Right cardiac atrium (tissue), 5 donors: ENCODE measurements around the gene KNSTRN. TPM values are rescaled to one million over a fixed set of nuclear protein-coding genes. Genes with fewer than 3 reads are reported as not detected.
A peak's percentile ranks its signal among the peaks of the same experiment; 100 is the strongest.

ENCODE experiments used
- ATAC-seq, 2 donors: fragments of 200-7000 bp; cut with Tn5 transposase; one replicate each; pipeline versions ENCODE4 v1.8.0 to v1.9.1; 2020; ENCODE audit warnings: moderate library complexity in 2 of 2, mild to moderate bottlenecking in 1 of 2
- DNase-seq, 3 donors: peaks; one replicate each; pipeline ENCODE4 v3.0.0-alpha.2; 2020
- H3K27ac ChIP-seq: one replicate; pipeline ENCODE4 v1.5.1; 2013; ENCODE audit warnings: mild to moderate bottlenecking, low read length, control low read depth, moderate library complexity
- H3K27me3 ChIP-seq: one replicate; pipeline ENCODE4 v1.6.1; 2013; ENCODE audit not compliant: control insufficient read depth, insufficient read depth
- H3K4me1 ChIP-seq: one replicate; pipeline ENCODE4 v1.6.1; 2013; ENCODE audit warnings: low read length; ENCODE audit not compliant: control insufficient read depth, insufficient read depth
- H3K4me3 ChIP-seq: one replicate; pipeline ENCODE4 v1.5.1; 2013; ENCODE audit warnings: low read length, control low read depth
- H3K9me3 ChIP-seq: one replicate; pipeline ENCODE4 v1.6.1; 2013; ENCODE audit warnings: low read length; ENCODE audit not compliant: control insufficient read depth
- WGBS: extraction: QIAGEN DNeasy Blood & Tissue Kit; methylation state at CpG from one replicate; pipeline ENCODE4 v1.1.7; 2013; 5-methylcytosine and 5-hydroxymethylcytosine counted together
- intact Hi-C, 4 donors: fragments of 100-400 bp; cut with DNase I; formaldehyde crosslinking; loops; one replicate each; pipeline versions ENCODE4 v1.11.0 to v1.14.0; 2022 to 2023
- long read RNA-seq, 4 donors: library from polyadenylated mRNA; unstranded; transcript quantifications; one replicate each; pipeline ENCODE4 v2.0.0, GENCODE V29; 2020 to 2021
- polyA plus RNA-seq: library from polyadenylated mRNA; stranded (reverse); fragments of 200-250 nt; gene quantifications from one replicate; pipeline ENCODE4 v1.2.3, GENCODE V29; 2013
- total RNA-seq, 4 donors: library from RNA; stranded (reverse); fragmentation: NEBNext Ultra II Directional; extraction: Animal tissue kit (Norgen Biotek cat#: 25700); gene quantifications; one replicate each; pipeline ENCODE4 v1.2.1, GENCODE V29; 2021
- donor health status: healthy with polysubstance abuse.
- donor health status: DM: no; HTN: yes; CAD: no.
- donor health status: DM: no; HTN: no; CAD: no.
- donor health status: DM: no; HTN: yes; CAD: no; lungs with severe emphysema.
- donor health status: DM: yes; HTN: yes; CAD: no.

Gene KNSTRN
- total RNA-seq = 1 to 10 TPM; 8.9 to 10.0 (median 9.3) TPM
- 9.4 TPM for polyA plus RNA-seq
- long read RNA-seq, donor 1, transcript KNSTRN-201 (9 exons, 1,714 nt) = major isoform, 9 of 10 reads
- long read RNA-seq, donor 1, partial matches to known transcripts = 0 of 10 reads
- long read RNA-seq, donor 1, other reads (novel, unspliced or antisense) = 1 of 10 reads
- long read RNA-seq, donor 2, partial matches to known transcripts = 1 of 3 reads
- long read RNA-seq, donor 2, other reads (novel, unspliced or antisense) = 0 of 3 reads
- long read RNA-seq, donor 3, transcript KNSTRN-201 (9 exons, 1,714 nt) = major isoform, 14 of 14 reads
- long read RNA-seq, donor 3, partial matches to known transcripts = 0 of 14 reads
- long read RNA-seq, donor 3, other reads (novel, unspliced or antisense) = 0 of 14 reads
- long read RNA-seq, donor 4, partial matches to known transcripts = 0 of 3 reads
- long read RNA-seq, donor 4, other reads (novel, unspliced or antisense) = 0 of 3 reads

- Histone ChIP-seq H3K9me3 (no peaks in the 10 kb centered on the region), H3K4me1 (no peaks in the 10 kb centered on the region), H3K27me3 (no peaks in the 10 kb centered on the region), H3K4me3 (peak within 1 kb of the TSS; percentile 78), H3K27ac (no peak within 1 kb of the TSS)
- WGBS = 3% methylated on average over 57 of the region's 57 CpGs
- DNase-seq (peak; percentile 92 to 97 (median 95)), ATAC-seq (peak; percentile 97 to 98)
- intact Hi-C loops = no loop called here
Observed at GRCh38 chr15:40382580-40383456, at the start of gene KNSTRN. Gene KNSTRN (plus strand): TSS chr15:40382721. CDS start chr15:40382836, 115 bp downstream.

GRCh38 chr15:40333922-40334492, 48.5 kb upstream of the KNSTRN start:
- Histone ChIP-seq H3K27ac (peak overlapping the region; percentile 62), H3K27me3 (no peaks in the 10 kb centered on the region), H3K9me3 (no peaks in the 10 kb centered on the region), H3K4me1 (peaks cover 28% of the 10 kb centered on the region), H3K4me3 (no peak overlapping the region)
- DNase-seq (peak; percentile 78 to 88 (median 88)), ATAC-seq (peak; percentile 36 to 62)
- intact Hi-C loops = no loop called here
- WGBS = 18% methylated on average over 12 of the region's 12 CpGs

GRCh38 chr15:40334541-40334940, 48.0 kb upstream of the KNSTRN start:
- Histone ChIP-seq H3K9me3 (no peaks in the 10 kb centered on the region), H3K4me1 (peaks cover 28% of the 10 kb centered on the region), H3K27ac (peak overlapping the region; percentile 62), H3K4me3 (no peak overlapping the region), H3K27me3 (no peaks in the 10 kb centered on the region)
- DNase-seq (peak in 1 of 3 donors; percentile 63), ATAC-seq (no peak)
- intact Hi-C loops = no loop called here
- 61% methylated on average over 3 of the region's 3 CpGs for WGBS

GRCh38 chr15:40334941-40335795, 47.4 kb upstream of the KNSTRN start:
- DNase-seq (peak in 1 of 3 donors; percentile 70), ATAC-seq (no peak)
- H3K4me1 ChIP-seq = peaks cover 28% of the 10 kb centered on the region
- 82% methylated on average over 26 of the region's 26 CpGs for WGBS
- H3K27ac ChIP-seq = peak overlapping the region; percentile 62
- intact Hi-C loops = no loop called here
- no peak overlapping the region for H3K4me3 ChIP-seq
- H3K9me3 ChIP-seq = no peaks in the 10 kb centered on the region
- H3K27me3 ChIP-seq = no peaks in the 10 kb centered on the region

GRCh38 chr15:40335938-40336743, 46.4 kb upstream of the KNSTRN start:
- Histone ChIP-seq H3K27ac (peak overlapping the region; percentile 11), H3K9me3 (no peaks in the 10 kb centered on the region), H3K4me3 (no peak overlapping the region), H3K4me1 (peaks cover 21% of the 10 kb centered on the region), H3K27me3 (no peaks in the 10 kb centered on the region)
- intact Hi-C loops = no loop called here
- ATAC-seq (no peak), DNase-seq (peak in 1 of 3 donors; percentile 48)
- WGBS = 80% methylated on average over 13 of the region's 13 CpGs

GRCh38 chr15:40336744-40337122, 45.8 kb upstream of the KNSTRN start:
- Histone ChIP-seq H3K4me3 (no peak overlapping the region), H3K9me3 (no peaks in the 10 kb centered on the region), H3K27me3 (no peaks in the 10 kb centered on the region), H3K4me1 (peaks cover 21% of the 10 kb centered on the region), H3K27ac (peak overlapping the region; percentile 11)
- 57% methylated on average over 5 of the region's 5 CpGs for WGBS
- peak in 1 of 3 donors; percentile 61 for DNase-seq
- ATAC-seq = no peak
- intact Hi-C loops = no loop called here

- H3K4me1 ChIP-seq = peaks cover 21% of the 10 kb centered on the region
- WGBS = 52% methylated on average over 19 of the region's 19 CpGs
- peak in 2 of 3 donors; percentile 68 to 76 for DNase-seq
- ATAC-seq = no peak
- peak overlapping the region; percentile 5 for H3K27ac ChIP-seq
- intact Hi-C loops = no loop called here
- no peaks in the 10 kb centered on the region for H3K27me3 ChIP-seq
- no peak overlapping the region for H3K4me3 ChIP-seq
- H3K9me3 ChIP-seq = no peaks in the 10 kb centered on the region
Observed at GRCh38 chr15:40337597-40337996, 44.9 kb upstream of the KNSTRN start.

- peak overlapping the region; percentile 92 for H3K27ac ChIP-seq
- H3K4me3 ChIP-seq = no peak overlapping the region
- H3K9me3 ChIP-seq = no peaks in the 10 kb centered on the region
- intact Hi-C loops = no loop called here
- DNase-seq = peak; percentile 82 to 92 (median 91)
- H3K4me1 ChIP-seq = peaks cover 23% of the 10 kb centered on the region
- ATAC-seq = peak; percentile 6 to 31
- WGBS = 36% methylated on average over 11 of the region's 11 CpGs
- H3K27me3 ChIP-seq = no peaks in the 10 kb centered on the region
Observed at GRCh38 chr15:40338041-40338657, 44.4 kb upstream of the KNSTRN start.

GRCh38 chr15:40338921-40339620, 43.5 kb upstream of the KNSTRN start:
- intact Hi-C loops = no loop called here
- Histone ChIP-seq H3K4me1 (peaks cover 24% of the 10 kb centered on the region), H3K9me3 (no peaks in the 10 kb centered on the region), H3K27ac (peak overlapping the region; percentile 92), H3K4me3 (peak overlapping the region; percentile 35), H3K27me3 (no peaks in the 10 kb centered on the region)
- DNase-seq = peak; percentile 47 to 72 (median 64)
- 59% methylated on average over 11 of the region's 11 CpGs for WGBS
- ATAC-seq = peak; percentile 1 to 11
